PC-3 (cell line): ENCODE results near the gene CHST11.

Source experiments
- EZH2phosphoT487 ChIP-seq: fragments of 300-600 bp; sonication (generic); IDR thresholded peaks from 2 replicates; pipeline ENCODE4 v1.6.1; 2018; ENCODE audit warnings: mild to moderate bottlenecking, antibody characterized with exemption, low read length, borderline replicate concordance
- TF ChIP-seq, protein P1 (sequence below): fragments of 300-600 bp; sonication (generic); conservative IDR thresholded peaks from 2 replicates; pipeline ENCODE4 v1.5.1; 2017; ENCODE audit warnings: antibody characterized with exemption, low read depth, mild to moderate bottlenecking, low read length

DNA sequence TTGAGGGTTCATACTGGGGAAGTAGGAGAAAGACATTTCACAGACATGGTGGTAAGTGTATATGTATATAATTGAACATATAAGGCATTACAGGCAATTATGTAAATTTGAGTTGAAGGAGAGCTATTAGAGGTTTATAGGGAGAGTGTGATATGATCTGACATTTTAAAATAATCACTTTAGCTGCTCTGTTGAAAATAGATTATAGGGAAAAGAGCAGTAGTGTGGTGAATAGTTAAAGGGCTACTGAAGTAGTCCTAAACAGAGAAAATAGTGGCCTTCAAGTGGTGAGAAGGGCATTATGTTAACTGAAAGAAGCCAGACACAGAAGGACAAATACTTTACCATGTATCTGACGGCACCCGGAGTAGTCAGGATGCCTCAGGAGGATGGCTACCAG, 267.1 kb downstream of the CHST11 start:
- TF ChIP-seq, protein P1, sequence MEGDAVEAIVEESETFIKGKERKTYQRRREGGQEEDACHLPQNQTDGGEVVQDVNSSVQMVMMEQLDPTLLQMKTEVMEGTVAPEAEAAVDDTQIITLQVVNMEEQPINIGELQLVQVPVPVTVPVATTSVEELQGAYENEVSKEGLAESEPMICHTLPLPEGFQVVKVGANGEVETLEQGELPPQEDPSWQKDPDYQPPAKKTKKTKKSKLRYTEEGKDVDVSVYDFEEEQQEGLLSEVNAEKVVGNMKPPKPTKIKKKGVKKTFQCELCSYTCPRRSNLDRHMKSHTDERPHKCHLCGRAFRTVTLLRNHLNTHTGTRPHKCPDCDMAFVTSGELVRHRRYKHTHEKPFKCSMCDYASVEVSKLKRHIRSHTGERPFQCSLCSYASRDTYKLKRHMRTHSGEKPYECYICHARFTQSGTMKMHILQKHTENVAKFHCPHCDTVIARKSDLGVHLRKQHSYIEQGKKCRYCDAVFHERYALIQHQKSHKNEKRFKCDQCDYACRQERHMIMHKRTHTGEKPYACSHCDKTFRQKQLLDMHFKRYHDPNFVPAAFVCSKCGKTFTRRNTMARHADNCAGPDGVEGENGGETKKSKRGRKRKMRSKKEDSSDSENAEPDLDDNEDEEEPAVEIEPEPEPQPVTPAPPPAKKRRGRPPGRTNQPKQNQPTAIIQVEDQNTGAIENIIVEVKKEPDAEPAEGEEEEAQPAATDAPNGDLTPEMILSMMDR, result no peak
- no peak for TF ChIP-seq EZH2phosphoT487
